ENCODE results near the gene NTN1. TPM values are rescaled to one million over a fixed set of nuclear protein-coding genes. Genes with fewer than 3 reads are reported as not detected.

Gene NTN1
- total RNA-seq, 1 donor from 2014 or later: 0.94 TPM

DNA sequence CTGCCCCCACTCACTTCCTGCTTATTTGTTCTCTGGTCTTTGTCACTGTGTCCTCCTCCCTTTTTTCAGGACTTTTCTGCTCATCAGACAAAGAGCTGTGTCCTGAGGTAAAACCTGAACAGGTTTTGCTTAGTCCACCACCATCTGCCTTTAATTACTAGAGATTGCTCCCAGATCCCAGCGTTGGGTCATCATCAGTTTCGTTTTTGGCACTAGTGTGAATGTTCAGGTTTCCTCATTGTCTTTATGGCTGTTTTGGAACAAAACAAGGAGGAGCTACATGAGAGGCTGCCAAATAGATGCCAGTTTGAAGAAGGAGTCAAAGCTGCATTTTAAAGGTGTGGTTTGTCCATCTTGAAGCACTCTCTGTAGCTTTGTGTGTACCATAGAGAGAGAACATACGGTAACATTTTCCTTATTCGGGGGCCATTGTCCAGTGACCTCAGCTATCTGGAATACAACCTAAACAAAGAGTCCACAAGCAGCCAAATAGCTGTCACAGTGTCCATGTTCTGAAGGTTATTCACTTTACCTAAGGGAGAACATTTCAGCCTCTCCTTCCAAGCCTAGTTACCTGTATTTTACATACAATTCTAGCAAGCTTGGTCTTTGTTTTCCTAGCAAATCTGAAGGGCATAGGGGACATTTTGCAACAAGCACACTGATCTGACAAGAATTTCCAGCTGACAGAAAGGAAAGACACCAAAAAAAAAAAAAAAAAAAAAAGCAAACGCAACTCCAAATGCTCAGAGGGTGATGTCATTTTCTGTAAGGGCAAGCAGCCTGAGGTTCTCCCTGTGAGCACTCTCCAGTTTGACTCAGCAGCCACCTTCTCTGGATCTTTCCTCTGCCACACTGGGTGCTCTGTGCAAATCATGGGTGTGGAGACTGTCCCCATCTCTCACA, 196.1 kb downstream of the NTN1 start:
- DNase-seq (ENCODE audit: low read depth): no peak

DNA sequence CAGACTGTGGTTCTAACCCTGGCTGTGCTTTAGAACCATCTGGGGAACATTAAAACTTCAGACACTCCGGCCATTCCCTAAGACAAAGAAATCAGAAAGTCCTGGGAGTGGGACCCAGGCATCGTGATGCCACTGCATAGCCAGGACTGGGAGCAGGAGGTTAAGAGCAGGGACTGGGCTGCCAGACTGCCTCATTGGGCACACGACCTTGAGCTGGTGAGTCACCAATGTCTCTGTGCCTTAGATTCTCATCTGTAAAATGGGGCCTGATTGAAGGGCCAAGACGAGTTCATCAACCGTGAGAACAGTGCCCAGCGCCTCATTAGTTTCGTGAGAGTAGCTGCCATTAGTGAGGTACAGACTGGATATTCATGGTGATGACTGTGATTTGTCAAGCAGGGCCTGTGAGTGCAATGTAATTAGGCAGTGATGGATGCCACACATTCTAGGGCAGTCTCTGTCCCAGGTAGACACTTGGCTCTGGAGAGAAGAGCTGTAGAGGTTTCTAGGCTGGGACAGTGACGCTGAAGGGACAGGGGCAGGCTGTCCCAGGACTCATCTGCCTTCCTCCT, 196.8 kb downstream of the NTN1 start:
- no peak for DNase-seq (ENCODE audit: low read depth)

DNA sequence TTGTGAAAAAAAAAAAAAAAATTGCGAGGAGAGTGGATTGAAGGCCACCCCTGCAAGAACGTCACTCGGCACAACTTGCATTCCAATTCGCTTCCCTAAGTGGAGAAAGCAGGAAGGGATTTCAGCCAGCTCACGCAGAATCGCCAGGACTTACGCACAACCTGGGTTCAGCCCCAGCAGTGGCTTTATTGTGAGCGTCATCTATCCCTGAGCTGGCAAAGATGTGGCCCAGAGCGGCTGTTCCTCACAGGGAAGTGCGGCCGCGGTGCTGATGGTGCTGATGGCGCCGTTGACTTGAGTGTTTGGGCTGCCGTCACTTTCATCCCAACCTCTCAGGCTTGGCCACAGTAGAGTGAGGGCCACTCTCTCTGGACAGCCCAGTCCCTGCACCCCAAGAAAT, 197.6 kb downstream of the NTN1 start:
- DNase-seq (ENCODE audit: low read depth): no peak

- no peak for DNase-seq (ENCODE audit: low read depth)
These were observed 198.5 kb downstream of the NTN1 start for GRCh38 chr17:9219631-9220397.

DNA sequence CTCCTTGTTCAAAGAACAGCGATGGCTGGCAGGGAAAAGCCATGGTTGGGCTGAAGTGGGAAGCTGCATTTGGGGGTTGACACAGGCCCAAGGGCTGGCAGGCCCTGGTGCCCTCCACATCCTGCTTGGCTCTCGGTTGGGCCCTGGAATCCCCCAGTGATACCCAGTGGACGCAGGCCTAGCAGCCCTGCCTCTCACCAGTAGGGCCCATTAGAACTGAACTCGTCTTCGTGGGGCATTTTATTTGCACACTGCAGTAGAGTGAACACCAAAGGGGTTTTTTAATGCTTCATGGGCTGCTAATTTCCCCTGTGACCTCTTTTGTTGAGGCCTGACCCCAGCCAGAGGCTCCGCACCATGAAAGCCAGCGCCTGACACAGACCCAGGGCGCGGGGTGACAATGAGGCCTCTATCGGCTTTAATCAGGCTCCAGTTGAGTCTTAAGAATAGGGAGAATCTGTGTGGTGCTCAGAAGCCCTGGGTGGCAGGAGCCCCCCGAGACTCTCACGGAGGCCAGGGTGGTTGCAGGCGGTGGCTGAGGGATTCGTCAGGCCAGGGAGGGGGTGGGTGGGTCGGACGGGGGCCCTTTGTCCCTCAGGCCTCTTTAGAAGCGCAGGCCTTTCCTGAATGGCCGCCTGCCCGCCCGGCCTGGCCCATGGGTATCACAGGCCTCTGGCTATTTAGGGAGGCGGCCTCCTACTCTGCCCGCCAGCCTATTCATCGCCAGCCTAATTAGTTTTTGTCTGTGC, 199.3 kb downstream of the NTN1 start:
- DNase-seq (ENCODE audit: low read depth): no peak

GRCh38 chr17:9221147-9221921, 200.0 kb downstream of the NTN1 start:
- no peak for DNase-seq (ENCODE audit: low read depth)

DNA sequence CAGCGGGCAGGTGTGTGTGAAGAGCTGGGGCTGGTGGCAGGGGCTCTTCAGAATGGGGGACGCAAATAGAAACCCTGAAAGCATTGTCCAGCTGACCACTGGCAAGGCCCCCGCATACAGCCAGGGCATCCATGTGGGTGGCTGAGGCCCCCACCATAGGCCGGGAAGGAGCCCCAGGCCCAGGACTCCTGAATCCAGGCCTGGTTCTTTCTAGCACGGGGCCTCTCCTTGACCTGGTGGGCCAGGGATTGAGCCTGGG, 200.5 kb downstream of the NTN1 start:
- no peak for DNase-seq (ENCODE audit: low read depth)

- no peak for DNase-seq (ENCODE audit: low read depth)
These were observed 202.2 kb downstream of the NTN1 start for GRCh38 chr17:9223531-9223930.

GRCh38 chr17:9224485-9224884, 203.2 kb downstream of the NTN1 start:
- no peak for DNase-seq (ENCODE audit: low read depth)

DNA sequence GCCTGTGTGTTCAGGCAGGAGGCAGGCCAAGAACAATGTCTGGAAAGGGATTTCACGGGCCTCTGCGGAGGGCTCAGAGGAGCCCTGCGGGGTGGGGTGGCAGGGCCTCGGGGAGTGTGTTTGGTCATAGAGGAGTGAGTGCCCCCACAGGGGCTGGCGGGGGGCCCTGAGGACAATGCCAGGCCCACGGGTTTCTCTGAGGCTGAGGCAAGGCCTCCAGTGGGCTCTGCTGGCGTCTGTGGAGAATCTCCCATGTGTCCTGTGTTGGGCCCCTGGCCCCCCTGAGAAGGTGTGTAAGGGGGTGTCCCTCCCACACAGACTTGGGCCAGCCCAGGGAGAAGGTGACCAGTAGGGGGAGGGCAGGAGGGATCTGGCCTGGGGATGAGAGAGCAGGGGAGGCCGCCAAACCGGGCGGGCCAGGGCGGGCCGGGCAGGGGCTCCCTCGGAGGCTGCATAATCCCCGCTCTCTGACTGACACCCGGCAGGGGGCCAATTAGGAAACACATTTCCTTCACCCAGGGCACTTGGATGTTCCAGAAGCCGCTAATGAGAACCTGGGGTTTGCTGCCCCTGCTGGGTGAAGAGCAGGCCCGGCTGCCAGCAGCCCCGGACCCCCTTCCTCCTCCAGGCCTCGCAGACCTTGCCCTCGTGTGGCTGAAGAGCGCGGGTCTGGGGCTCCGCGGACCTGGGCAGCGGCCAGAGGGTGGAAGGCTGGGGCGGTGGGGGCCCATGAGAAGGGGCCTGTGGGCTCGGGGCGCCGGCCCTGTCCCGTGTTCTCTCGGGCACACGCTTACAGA, 204.2 kb downstream of the NTN1 start:
- no peak for DNase-seq (ENCODE audit: low read depth)

- no peak for DNase-seq (ENCODE audit: low read depth)
These were observed 205.0 kb downstream of the NTN1 start for GRCh38 chr17:9226130-9226793.

GRCh38 chr17:9226794-9227135, 205.5 kb downstream of the NTN1 start:
- no peak for DNase-seq (ENCODE audit: low read depth)

DNA sequence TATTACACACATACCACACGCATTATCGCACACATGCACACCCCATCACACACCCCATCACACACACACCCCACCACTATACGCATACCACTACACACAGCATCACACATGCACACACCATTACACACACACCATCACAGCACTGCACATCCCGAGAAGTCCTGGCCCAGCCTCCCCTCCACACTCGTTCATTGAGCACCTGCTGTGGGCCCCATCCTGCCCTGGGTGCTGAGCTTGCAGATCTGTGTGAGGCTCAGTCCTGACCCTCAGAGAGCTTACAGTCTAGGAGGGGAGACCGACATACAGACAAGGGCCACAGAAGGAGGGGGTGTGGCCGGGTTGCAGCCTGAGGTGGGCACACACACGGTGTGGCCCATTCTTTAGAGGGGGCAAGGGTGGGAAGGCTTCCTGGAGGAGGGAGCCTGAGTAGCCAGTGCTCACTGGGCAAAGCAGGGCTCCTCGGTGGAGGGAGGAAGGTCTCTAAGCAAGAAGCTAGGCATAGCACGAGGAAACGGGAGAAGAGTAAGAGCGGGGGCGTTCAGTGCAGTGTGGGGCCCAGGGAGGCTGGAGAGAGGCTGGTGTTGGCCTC, 206.6 kb downstream of the NTN1 start:
- no peak for DNase-seq (ENCODE audit: low read depth)

- no peak for DNase-seq (ENCODE audit: low read depth)
These were observed 207.3 kb downstream of the NTN1 start for GRCh38 chr17:9228408-9229159.

- DNase-seq (ENCODE audit: low read depth): no peak
These were observed 208.0 kb downstream of the NTN1 start for GRCh38 chr17:9229160-9229825.

DNA sequence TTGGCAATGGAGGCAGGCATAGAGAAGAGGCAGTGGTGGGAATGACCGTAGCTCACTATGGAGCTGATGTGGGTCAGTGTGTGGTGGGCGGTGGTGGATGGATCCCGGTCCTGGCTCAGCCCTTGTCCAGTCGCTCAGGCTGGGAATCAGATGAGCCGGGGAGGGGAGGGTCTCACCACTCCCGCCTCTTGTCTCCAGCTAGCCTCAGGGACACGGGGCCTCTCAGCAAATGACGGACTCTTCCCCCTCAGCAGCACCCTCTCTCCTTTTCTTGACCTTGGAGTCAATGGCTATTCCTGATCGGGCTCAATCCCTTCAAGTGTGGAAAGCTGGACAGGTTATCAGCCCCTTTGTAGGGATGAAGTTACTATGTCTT, 208.5 kb downstream of the NTN1 start:
- DNase-seq (ENCODE audit: low read depth): no peak

- no peak for DNase-seq (ENCODE audit: low read depth)
These were observed 209.0 kb downstream of the NTN1 start for GRCh38 chr17:9230346-9230745.

- DNase-seq (ENCODE audit: low read depth): no peak
These were observed 209.6 kb downstream of the NTN1 start for GRCh38 chr17:9230861-9231260.
